ENCODE results near the gene PRR3. TPM values are rescaled to one million over a fixed set of nuclear protein-coding genes. Genes with fewer than 3 reads are reported as not detected.

Gene PRR3
- total RNA-seq, 1 donor from 2014 or later = 13.7 TPM

DNA sequence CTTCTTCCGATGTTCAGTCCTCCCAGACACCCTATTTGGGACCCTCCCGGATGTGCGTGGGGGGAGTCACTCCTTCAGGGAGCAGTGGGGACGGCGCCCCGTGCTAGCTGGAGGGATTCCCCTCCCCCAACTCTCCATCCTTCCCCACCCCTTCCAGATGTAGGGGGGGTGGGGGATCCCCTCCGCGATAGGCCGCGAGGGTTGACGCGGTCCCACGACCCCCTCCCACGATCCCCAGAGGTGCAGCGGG, 1.4 kb upstream of the PRR3 start:
- Mint-ChIP-seq H3K27ac (no peak overlapping the region), H3K4me1 (peaks cover 23% of the 10 kb centered on the region), H3K9me3 (no peaks in the 10 kb centered on the region), H3K27me3 (ENCODE audit: insufficient read depth, low read depth) (peaks cover 3% of the 10 kb centered on the region), H3K4me3 (peak overlapping the region; percentile 99), H3K36me3 (peaks cover 25% of the 10 kb centered on the region)
- DNase-seq (ENCODE audit: low spot score) = no peak
- Histone ChIP-seq H3K9ac (no peak overlapping the region), H4K20me1 (ENCODE audit: low read depth) (peaks cover 16% of the 10 kb centered on the region), H3F3A (ENCODE audit: low read depth) (peaks cover 26% of the 10 kb centered on the region), H3K36me3 (peaks cover 6% of the 10 kb centered on the region), H3K9me3 (ENCODE audit: low read depth) (no peaks in the 10 kb centered on the region), H3K27me3 (no peaks in the 10 kb centered on the region), H3K4me1 (peaks cover 6% of the 10 kb centered on the region), H3K4me2 (peak overlapping the region; percentile 84), H3K79me2 (ENCODE audit: low read depth) (peaks cover 46% of the 10 kb centered on the region), H3K27ac (peak overlapping the region; percentile 85), H3K4me3 (peak overlapping the region; percentile 87), H2AFZ (replicated peaks) (peak overlapping the region; percentile 98)
- TF ChIP-seq CTCF (IDR thresholded peaks at IDR 0.05) (no peak), EZH2 (IDR thresholded peaks at IDR 0.05) (no peak), EZH2phosphoT487 (IDR thresholded peaks at IDR 0.05) (no peak)

GRCh38 chr6:30556066-30556905, 809 bp upstream of the PRR3 start, which contains the start of gene GNL1:
Gene GNL1, minus strand, starts transcription at chr6:30556489. Its CDS starts 286 bp downstream, at chr6:30556203.
- Histone ChIP-seq H3K36me3 (peaks cover 6% of the 10 kb centered on the region), H3K9ac (peak within 1 kb of the TSS; percentile 58), H3F3A (ENCODE audit: low read depth) (peaks cover 26% of the 10 kb centered on the region), H2AFZ (replicated peaks) (peak within 1 kb of the TSS; percentile 98), H3K4me3 (peak within 1 kb of the TSS; percentile 87), H3K9me3 (ENCODE audit: low read depth) (no peaks in the 10 kb centered on the region), H3K79me2 (ENCODE audit: low read depth) (peaks cover 46% of the 10 kb centered on the region), H3K27me3 (no peaks in the 10 kb centered on the region), H3K4me2 (peak within 1 kb of the TSS; percentile 84), H4K20me1 (ENCODE audit: low read depth) (peaks cover 16% of the 10 kb centered on the region), H3K27ac (peak within 1 kb of the TSS; percentile 85), H3K4me1 (peaks cover 6% of the 10 kb centered on the region)
- Mint-ChIP-seq H3K36me3 (peaks cover 22% of the 10 kb centered on the region), H3K9me3 (no peaks in the 10 kb centered on the region), H3K4me3 (peak within 1 kb of the TSS; percentile 99), H3K27me3 (ENCODE audit: insufficient read depth, low read depth) (peaks cover 3% of the 10 kb centered on the region), H3K4me1 (peaks cover 23% of the 10 kb centered on the region), H3K27ac (peak within 1 kb of the TSS; percentile 100)
- DNase-seq (ENCODE audit: low spot score) = peak; percentile 93
- TF ChIP-seq EZH2 (IDR thresholded peaks at IDR 0.05) = peak; percentile 17
- no peak for TF ChIP-seq EZH2phosphoT487 (IDR thresholded peaks at IDR 0.05)
- TF ChIP-seq CTCF (IDR thresholded peaks at IDR 0.05) = peak; percentile 13

GRCh38 chr6:30557683-30557981, 537 bp downstream of the PRR3 start:
- H3K27ac Mint-ChIP-seq = peak overlapping the region; percentile 100
- Histone ChIP-seq H3K9me3 (ENCODE audit: low read depth) (no peaks in the 10 kb centered on the region), H3K27ac (peak overlapping the region; percentile 85), H3K36me3 (peaks cover 6% of the 10 kb centered on the region), H3K9ac (peak overlapping the region; percentile 38), H3K4me1 (peaks cover 6% of the 10 kb centered on the region), H3K4me3 (peak overlapping the region; percentile 87), H4K20me1 (ENCODE audit: low read depth) (peaks cover 16% of the 10 kb centered on the region), H3F3A (ENCODE audit: low read depth) (peaks cover 26% of the 10 kb centered on the region), H2AFZ (replicated peaks) (peak overlapping the region; percentile 98), H3K79me2 (ENCODE audit: low read depth) (peaks cover 46% of the 10 kb centered on the region), H3K4me2 (peak overlapping the region; percentile 84), H3K27me3 (no peaks in the 10 kb centered on the region)
- DNase-seq (ENCODE audit: low spot score) = no peak
- peaks cover 3% of the 10 kb centered on the region for H3K27me3 Mint-ChIP-seq (ENCODE audit: insufficient read depth, low read depth)
- no peaks in the 10 kb centered on the region for H3K9me3 Mint-ChIP-seq
- TF ChIP-seq EZH2 (IDR thresholded peaks at IDR 0.05) (no peak), EZH2phosphoT487 (IDR thresholded peaks at IDR 0.05) (no peak), CTCF (IDR thresholded peaks at IDR 0.05) (no peak)
- peak overlapping the region; percentile 99 for H3K4me3 Mint-ChIP-seq
- H3K36me3 Mint-ChIP-seq = peaks cover 25% of the 10 kb centered on the region
- peaks cover 23% of the 10 kb centered on the region for H3K4me1 Mint-ChIP-seq

All from neural progenitor cell (in vitro differentiated cells).